IMR-90 (cell line): ENCODE measurements around the gene MAML3. TPM values are rescaled to one million over a fixed set of nuclear protein-coding genes. Genes with fewer than 3 reads are reported as not detected.

Experiments used
- ATAC-seq: fragments of 200-7000 bp; cut with Tn5 transposase; 2 replicates; pipeline ENCODE4 v1.9.1; 2020; ENCODE audit warnings: low read depth, mild to moderate bottlenecking, moderate library complexity
- BruUV-seq: library from RNA; stranded (reverse); fragments of 400-500 nt; replicated peaks from 2 replicates; lab custom pipeline; 2021; lab: Mats Ljungman, UMichigan
- CTCF ChIA-PET: fragments of 300-600 bp; formaldehyde crosslinking; extraction: SDS; loops from one replicate; lab custom pipeline; 2021; ENCODE audit warnings: antibody characterized with exemption; lab: Yijun Ruan, JAX
- POLR2A ChIA-PET: fragments of 300-600 bp; sonication (Branson Sonifier 250); formaldehyde crosslinking; loops from one replicate; lab custom pipeline; 2022; ENCODE audit warnings: antibody characterized with exemption; ENCODE audit not compliant: unreplicated experiment; lab: Charles Lee
- DNase-seq: peaks from one replicate; pipeline ENCODE4 v3.0.0; 2013
- H2AFZ ChIP-seq: replicated peaks from 2 replicates; pipeline ENCODE3; 2013; ENCODE audit warnings: low read length, mild to moderate bottlenecking; ENCODE audit not compliant: poor library complexity
- H2AK5ac ChIP-seq: 2 replicates; pipeline ENCODE4 v1.6.1; 2013; ENCODE audit warnings: low read depth, low read length, inconsistent platforms
- H2AK9ac ChIP-seq: replicated peaks from 2 replicates; pipeline ENCODE3; 2013; ENCODE audit warnings: mild to moderate bottlenecking, low read depth, low read length, moderate library complexity; ENCODE audit not compliant: poor library complexity
- H2BK120ac ChIP-seq: 2 replicates; pipeline ENCODE4 v1.6.1; 2013; ENCODE audit warnings: low read depth, low read length, inconsistent platforms
- H2BK15ac ChIP-seq: 3 replicates; pipeline ENCODE4 v1.6.1; 2013; ENCODE audit warnings: low read depth, low read length, inconsistent platforms
- H2BK20ac ChIP-seq: 2 replicates; pipeline ENCODE4 v1.6.1; 2013; ENCODE audit warnings: low read depth, mild to moderate bottlenecking, inconsistent platforms, low read length, moderate library complexity
- H2BK5ac ChIP-seq: 2 replicates; pipeline ENCODE4 v1.6.1; 2013; ENCODE audit warnings: mild to moderate bottlenecking, low read depth, low read length, inconsistent platforms; ENCODE audit not compliant: poor library complexity, severe bottlenecking
- H3K14ac ChIP-seq: replicated peaks from 2 replicates; pipeline ENCODE4 v1.6.1; 2013; ENCODE audit warnings: low read depth, low read length, inconsistent platforms
- H3K18ac ChIP-seq: 2 replicates; pipeline ENCODE4 v1.6.1; 2013; ENCODE audit warnings: low read depth, low read length, control low read depth
- H3K23ac ChIP-seq: 2 replicates; pipeline ENCODE4 v1.6.1; 2013; ENCODE audit warnings: low read depth, low read length, inconsistent platforms
- H3K27ac ChIP-seq: 2 replicates; pipeline ENCODE4 v1.5.1; 2013; ENCODE audit warnings: mild to moderate bottlenecking, control low read depth, low read length; ENCODE audit not compliant: insufficient read depth
- H3K27me3 ChIP-seq: 2 replicates; pipeline ENCODE4 v1.6.1; 2013; ENCODE audit warnings: low read length; ENCODE audit not compliant: control insufficient read depth, insufficient read depth
- H3K36me3 ChIP-seq: 2 replicates; pipeline ENCODE4 v1.6.1; 2013; ENCODE audit warnings: low read length, mixed read lengths; ENCODE audit not compliant: control insufficient read depth, insufficient read depth
- H3K4ac ChIP-seq: 2 replicates; pipeline ENCODE4 v1.6.1; 2013; ENCODE audit warnings: low read depth, low read length, inconsistent platforms
- H3K4me1 ChIP-seq: 2 replicates; pipeline ENCODE4 v1.6.1; 2013; ENCODE audit warnings: low read length, mixed read lengths; ENCODE audit not compliant: control insufficient read depth, insufficient read depth
- H3K4me2 ChIP-seq: 2 replicates; pipeline ENCODE4 v1.6.1; 2013; ENCODE audit warnings: low read depth, mild to moderate bottlenecking, control low read depth, low read length, moderate library complexity
- H3K4me3 ChIP-seq: 2 replicates; pipeline ENCODE4 v1.5.1; 2013; ENCODE audit warnings: low read depth, mild to moderate bottlenecking, control low read depth, low read length, moderate library complexity; ENCODE audit not compliant: insufficient read depth
- H3K56ac ChIP-seq: 2 replicates; pipeline ENCODE4 v1.6.1; 2013; ENCODE audit warnings: low read length, inconsistent platforms; ENCODE audit not compliant: insufficient read depth; ENCODE audit errors: extremely low read depth
- H3K79me1 ChIP-seq, 2 experiments: 2 replicates each; pipeline ENCODE4 v1.6.1; 2013; ENCODE audit warnings: low read length in 2 of 2, inconsistent platforms in 1 of 2, low read depth in 1 of 2
- H3K9ac ChIP-seq: 2 replicates; pipeline ENCODE4 v1.6.1; 2013; ENCODE audit warnings: low read depth, low read length, control low read depth
- H3K9me1 ChIP-seq: 2 replicates; pipeline ENCODE4 v1.6.1; 2013; ENCODE audit warnings: low read length, inconsistent platforms; ENCODE audit not compliant: insufficient read depth
- H3K9me3 ChIP-seq: 2 replicates; pipeline ENCODE4 v1.6.1; 2013; ENCODE audit warnings: low read length; ENCODE audit not compliant: control insufficient read depth, insufficient read depth
- H4K20me1 ChIP-seq: 2 replicates; pipeline ENCODE4 v1.6.1; 2013; ENCODE audit warnings: low read length, inconsistent platforms; ENCODE audit not compliant: insufficient read depth
- H4K5ac ChIP-seq: 2 replicates; pipeline ENCODE4 v1.6.1; 2013; ENCODE audit warnings: mild to moderate bottlenecking, low read depth, low read length, control low read depth
- H4K8ac ChIP-seq, 2 experiments: 2 replicates each; pipeline ENCODE4 v1.6.1; 2013; ENCODE audit warnings: low read depth in 2 of 2, low read length in 2 of 2, control low read depth in 1 of 2, inconsistent platforms in 1 of 2
- H4K91ac ChIP-seq: 2 replicates; pipeline ENCODE4 v1.6.1; 2013; ENCODE audit warnings: low read depth, low read length, inconsistent platforms; ENCODE audit not compliant: insufficient read depth
- BHLHE40 ChIP-seq: fragments of 150-350 bp; IDR thresholded peaks from 2 replicates; pipeline ENCODE4 v1.6.1; 2016; ENCODE audit warnings: mild to moderate bottlenecking, low read depth, low read length
- CEBPB ChIP-seq: IDR thresholded peaks from 2 replicates; pipeline ENCODE4 v1.6.1; 2012; ENCODE audit warnings: low read depth, low read length, improper control_type of control experiment
- FOS ChIP-seq: fragments of 150-350 bp; IDR thresholded peaks from 2 replicates; pipeline ENCODE4 v1.6.1; 2016; ENCODE audit warnings: low read depth, low read length
- MXI1 ChIP-seq: IDR thresholded peaks from 2 replicates; pipeline ENCODE4 v1.6.1; 2012; ENCODE audit warnings: low read depth, mild to moderate bottlenecking, low read length, moderate library complexity, borderline replicate concordance
- RCOR1 ChIP-seq: IDR thresholded peaks from 2 replicates; pipeline ENCODE4 v1.6.1; 2012; ENCODE audit warnings: mild to moderate bottlenecking, low read length, improper control_type of control experiment; ENCODE audit not compliant: insufficient replicate concordance
- USF2 ChIP-seq: fragments of 150-350 bp; IDR thresholded peaks from 2 replicates; pipeline ENCODE4 v1.6.1; 2017; ENCODE audit warnings: mild to moderate bottlenecking, antibody characterized with exemption, low read length, low read depth
- WGBS, 2 experiments: methylation state at CpG; one replicate each; pipeline versions ENCODE4 v1.1.5 to v1.1.7; 2013; ENCODE audit warnings: missing lambda C conversion rate in 2 of 2; ENCODE audit not compliant: insufficient read length in 1 of 2; ENCODE audit errors: extremely low coverage in 2 of 2; 5-methylcytosine and 5-hydroxymethylcytosine counted together
- dilution Hi-C: fragments of 300-500 bp; cut with HindIII; formaldehyde crosslinking; loops from one replicate; pipeline ENCODE4 v1.14.3; 2018; ENCODE audit warnings: low sequenced_read_pairs; ENCODE audit not compliant: unreplicated experiment
- in situ Hi-C: fragments of 300-500 bp; cut with MboI; formaldehyde crosslinking; loops from 3 replicates; pipeline ENCODE4 v1.14.3; 2019; ENCODE audit warnings: low sequenced_read_pairs, inconsistent platforms, mixed read lengths
- intact Hi-C: fragments of 100-400 bp; cut with micrococcal nuclease; formaldehyde crosslinking; loops from 2 replicates; pipeline ENCODE4 v1.10.0; 2022
- polyA plus RNA-seq, 3 experiments: library from polyadenylated mRNA; depleted of rRNA; stranded (reverse); fragments of >200 nt; gene quantifications; 2 replicates each; pipeline ENCODE4 v1.2.3, GENCODE V29; 2012; ENCODE audit warnings: low replicate concordance in 1 of 3
- total RNA-seq: library from RNA; depleted of rRNA; stranded (reverse); fragments of >200 nt; gene quantifications from 2 replicates; pipeline ENCODE4 v1.2.3, GENCODE V29; 2012

Gene MAML3
- total and polyA plus RNA-seq, 2 of the 4 experiments (the other 2 are of a cell fraction) = 0.90 to 1.7 TPM

DNA sequence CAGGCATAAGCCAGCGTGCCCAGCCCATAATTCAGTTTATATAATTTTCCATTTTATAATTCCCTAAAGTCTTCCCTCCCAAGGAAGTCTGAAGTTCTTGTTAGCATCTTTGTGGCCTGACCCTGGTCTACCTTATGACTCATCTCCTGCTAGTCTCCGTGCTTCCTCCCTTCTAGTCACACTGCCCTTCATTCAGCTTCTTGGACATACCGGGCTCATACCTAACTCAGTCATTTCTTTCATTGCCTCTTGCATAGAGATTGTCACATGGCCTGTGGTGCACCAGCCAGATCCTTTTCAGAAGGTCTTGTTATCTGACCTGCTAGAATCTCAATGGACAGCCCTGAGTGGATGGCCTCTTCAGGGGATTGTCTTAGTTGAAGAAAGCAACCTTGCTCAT, 22.8 kb upstream of the MAML3 start:
- dilution Hi-C loops = no loop called here
- Histone ChIP-seq H2BK120ac (no peak overlapping the region), H3K9me1 (no peaks in the 10 kb centered on the region), H4K20me1 (no peaks in the 10 kb centered on the region), H3K79me1 (no peaks in the 10 kb centered on the region), H3K9ac (no peak overlapping the region), H3K36me3 (no peaks in the 10 kb centered on the region), H3K18ac (no peak overlapping the region), H3K27ac (no peak overlapping the region), H2BK15ac (no peak overlapping the region), H3K14ac (no peak overlapping the region), H2AFZ (no peak overlapping the region), H4K8ac (no peak overlapping the region), H3K9me3 (no peaks in the 10 kb centered on the region), H3K4ac (no peak overlapping the region), H3K4me2 (no peak overlapping the region), H2BK5ac (no peak overlapping the region), H4K5ac (no peak overlapping the region), H2AK5ac (no peak overlapping the region), H3K4me1 (no peaks in the 10 kb centered on the region), H3K56ac (no peak overlapping the region), H2AK9ac (no peak overlapping the region), H4K91ac (no peak overlapping the region), H3K4me3 (no peak overlapping the region), H2BK20ac (no peak overlapping the region), H3K23ac (no peak overlapping the region), H3K27me3 (no peaks in the 10 kb centered on the region)
- intact Hi-C loops = no loop called here
- WGBS, 2 experiments = 37% methylated on average over 3 of the region's 3 CpGs; no CpG with 5 or more reads in 1 of the 2 experiments
- in situ Hi-C loops = no loop called here
- POLR2A ChIA-PET = no interaction called here
- ATAC-seq (peak; percentile 81), DNase-seq (peak; percentile 90)
- CTCF ChIA-PET = interaction anchor here (0.9 kb wide), 1 partner anchor 9 kb away, joined by 4 read pairs; no protein-coding TSS in a partner anchor
- TF ChIP-seq RCOR1 = peak; percentile 21
- TF ChIP-seq FOS = peak; percentile 58; the same call in 1 of the 2 replicates
- peak; percentile 54; the same call in 1 of the 2 replicates for TF ChIP-seq USF2
- no peak for TF ChIP-seq MXI1
- TF ChIP-seq CEBPB = no peak
- no peak for TF ChIP-seq BHLHE40
- no TSS peak for BruUV-seq
